Tibial artery (tissue), 4 donors: ENCODE data around the gene LCP1.
A peak's percentile ranks its signal among the peaks of the same experiment; 100 is the strongest.

ENCODE experiments used
- DNase-seq, 2 donors: peaks; one replicate each; pipeline ENCODE4 v3.0.0-alpha.2; 2019
- H3K27ac ChIP-seq, 2 donors: fragments of 200-600 bp; sonication (generic) in 1 of 2; 1 replicate in 1 of 2; 2 replicates in 1 of 2; pipeline ENCODE4 v1.5.1; 2018 to 2019; ENCODE audit warnings: mild to moderate bottlenecking in 1 of 2
- H3K27me3 ChIP-seq, 2 donors: fragments of 200-600 bp; sonication (generic) in 1 of 2; one replicate each; pipeline versions ENCODE4 v1.5.1 to v1.6.0; 2016 to 2019
- H3K36me3 ChIP-seq, 3 donors: fragments of 200-600 bp; sonication (generic) in 2 of 3; one replicate each; pipeline ENCODE4 v1.5.1; 2016 to 2019; ENCODE audit warnings: mild to moderate bottlenecking in 2 of 3
- H3K4me1 ChIP-seq, 4 donors: fragments of 200-600 bp; sonication (generic) in 2 of 4; 1 replicate in 3 of 4; 2 replicates in 1 of 4; pipeline ENCODE4 v1.5.1; 2016 to 2019
- H3K4me3 ChIP-seq, 2 donors: fragments of 200-600 bp; sonication (generic) in 1 of 2; 1 replicate in 1 of 2; 2 replicates in 1 of 2; pipeline ENCODE4 v1.5.1; 2018 to 2019; ENCODE audit warnings: mild to moderate bottlenecking in 2 of 2
- H3K9me3 ChIP-seq, 3 donors: fragments of 200-600 bp; sonication (generic) in 1 of 3; one replicate each; pipeline ENCODE4 v1.5.1; 2016 to 2019
- CTCF ChIP-seq, 2 experiments: fragments of 200-600 bp in 1 of 2; fragments of 450-650 bp in 1 of 2; IDR thresholded peaks; one replicate each; pipeline ENCODE4 v1.5.1; 2017 to 2019; ENCODE audit warnings: antibody characterized with exemption in 2 of 2, mild to moderate bottlenecking in 1 of 2, moderate library complexity in 1 of 2
- intact Hi-C: fragments of 100-400 bp; cut with DNase I; formaldehyde crosslinking; loops from one replicate; pipeline ENCODE4 v1.15.0; 2023; ENCODE audit warnings: low total_unique reads

LCP1 gene

GRCh38 chr13:46173656-46174055 is 8.3 kb downstream of the LCP1 start:
- peaks cover 0 to 5% of the 10 kb centered on the region in 2 donors for H3K27me3 ChIP-seq

GRCh38 chr13:46172531-46172991 is 9.4 kb downstream of the LCP1 start:
- no peak for TF ChIP-seq CTCF (IDR thresholded peaks at IDR 0.05)
- H3K4me3 ChIP-seq, result no peak overlapping the region

More at GRCh38 chr13:46173656-46174055, 8.3 kb downstream of the LCP1 start:
- Histone ChIP-seq H3K9me3 (no peaks in the 10 kb centered on the region), H3K4me1 (no peaks in the 10 kb centered on the region), H3K36me3 (no peaks in the 10 kb centered on the region), H3K27ac (no peak overlapping the region), H3K4me3 (no peak overlapping the region)
- intact Hi-C loops, result no loop called here
- DNase-seq, result no peak
- TF ChIP-seq CTCF (IDR thresholded peaks at IDR 0.05), result no peak

GRCh38 chr13:46171739-46172138 is 10.2 kb downstream of the LCP1 start:
- no peak overlapping the region for H3K27ac ChIP-seq
- H3K9me3 ChIP-seq, result no peaks in the 10 kb centered on the region
- intact Hi-C loops, result no loop called here
- no peak overlapping the region for H3K4me3 ChIP-seq
- no peaks in the 10 kb centered on the region for H3K36me3 ChIP-seq
- peaks cover 0 to 3% (median 0%) of the 10 kb centered on the region in 4 donors for H3K4me1 ChIP-seq
- DNase-seq, result no peak
- no peak for TF ChIP-seq CTCF (IDR thresholded peaks at IDR 0.05)
- H3K27me3 ChIP-seq, result peaks cover 0 to 5% of the 10 kb centered on the region in 2 donors

More at GRCh38 chr13:46172531-46172991, 9.4 kb downstream of the LCP1 start:
- no peaks in the 10 kb centered on the region for H3K9me3 ChIP-seq
- H3K36me3 ChIP-seq, result no peaks in the 10 kb centered on the region
- H3K27ac ChIP-seq, result no peak overlapping the region
- peaks cover 0 to 3% (median 0%) of the 10 kb centered on the region in 4 donors for H3K4me1 ChIP-seq
- peaks cover 0 to 5% of the 10 kb centered on the region in 2 donors for H3K27me3 ChIP-seq
- intact Hi-C loops, result no loop called here
- peak in 1 of 2 donors; percentile 26 for DNase-seq

- H3K4me3 ChIP-seq, result no peak overlapping the region
- no peaks in the 10 kb centered on the region for H3K9me3 ChIP-seq
- intact Hi-C loops, result no loop called here
- H3K4me1 ChIP-seq, result peaks cover 0 to 3% (median 0%) of the 10 kb centered on the region in 4 donors
- H3K27me3 ChIP-seq, result peaks cover 0 to 5% of the 10 kb centered on the region in 2 donors
- TF ChIP-seq CTCF (IDR thresholded peaks at IDR 0.05), result no peak
- no peak for DNase-seq
- H3K36me3 ChIP-seq, result no peaks in the 10 kb centered on the region
- H3K27ac ChIP-seq, result no peak overlapping the region
Measured at GRCh38 chr13:46171217-46171616, 10.8 kb downstream of the LCP1 start.

- Histone ChIP-seq H3K9me3 (no peaks in the 10 kb centered on the region), H3K36me3 (no peaks in the 10 kb centered on the region), H3K4me1 (peaks cover 0 to 3% (median 0%) of the 10 kb centered on the region in 4 donors), H3K4me3 (no peak overlapping the region), H3K27me3 (peaks cover 0 to 5% of the 10 kb centered on the region in 2 donors), H3K27ac (no peak overlapping the region)
- TF ChIP-seq CTCF (IDR thresholded peaks at IDR 0.05), result no peak
- intact Hi-C loops, result no loop called here
- no peak for DNase-seq
Measured at GRCh38 chr13:46170687-46171086, 11.3 kb downstream of the LCP1 start.

GRCh38 chr13:46170268-46170667 is 11.7 kb downstream of the LCP1 start:
- no peak for TF ChIP-seq CTCF (IDR thresholded peaks at IDR 0.05)
- Histone ChIP-seq H3K4me1 (peaks cover 0 to 3% (median 0%) of the 10 kb centered on the region in 4 donors), H3K27ac (no peak overlapping the region), H3K27me3 (peaks cover 0 to 5% of the 10 kb centered on the region in 2 donors), H3K4me3 (no peak overlapping the region), H3K9me3 (no peaks in the 10 kb centered on the region), H3K36me3 (no peaks in the 10 kb centered on the region)
- DNase-seq, result no peak
- intact Hi-C loops, result no loop called here
